PC-9 (cell line): ENCODE results near the gene LAMC2.

Experiments
- CTCF ChIP-seq: fragments of 200-600 bp; sonication (generic); conservative IDR thresholded peaks from 2 replicates; pipeline ENCODE4 v1.6.1; 2017; ENCODE audit warnings: mixed run types, antibody characterized with exemption, mild to moderate bottlenecking, moderate library complexity
- EZH2 ChIP-seq: fragments of 200-600 bp; sonication (generic); IDR thresholded peaks from 2 replicates; pipeline ENCODE4 v1.8.0; 2017; ENCODE audit warnings: antibody characterized with exemption, low read depth

- TF ChIP-seq CTCF (no peak), EZH2 (no peak)
Observed at GRCh38 chr1:183200451-183200850, 14.4 kb downstream of the LAMC2 start.
